ENCODE data around the gene MAP7D1.

GRCh38 chr1:36164361-36164760 is 8.4 kb downstream of the MAP7D1 start:
- TF ChIP-seq, protein P1, sequence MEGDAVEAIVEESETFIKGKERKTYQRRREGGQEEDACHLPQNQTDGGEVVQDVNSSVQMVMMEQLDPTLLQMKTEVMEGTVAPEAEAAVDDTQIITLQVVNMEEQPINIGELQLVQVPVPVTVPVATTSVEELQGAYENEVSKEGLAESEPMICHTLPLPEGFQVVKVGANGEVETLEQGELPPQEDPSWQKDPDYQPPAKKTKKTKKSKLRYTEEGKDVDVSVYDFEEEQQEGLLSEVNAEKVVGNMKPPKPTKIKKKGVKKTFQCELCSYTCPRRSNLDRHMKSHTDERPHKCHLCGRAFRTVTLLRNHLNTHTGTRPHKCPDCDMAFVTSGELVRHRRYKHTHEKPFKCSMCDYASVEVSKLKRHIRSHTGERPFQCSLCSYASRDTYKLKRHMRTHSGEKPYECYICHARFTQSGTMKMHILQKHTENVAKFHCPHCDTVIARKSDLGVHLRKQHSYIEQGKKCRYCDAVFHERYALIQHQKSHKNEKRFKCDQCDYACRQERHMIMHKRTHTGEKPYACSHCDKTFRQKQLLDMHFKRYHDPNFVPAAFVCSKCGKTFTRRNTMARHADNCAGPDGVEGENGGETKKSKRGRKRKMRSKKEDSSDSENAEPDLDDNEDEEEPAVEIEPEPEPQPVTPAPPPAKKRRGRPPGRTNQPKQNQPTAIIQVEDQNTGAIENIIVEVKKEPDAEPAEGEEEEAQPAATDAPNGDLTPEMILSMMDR (IDR thresholded peaks at IDR 0.05 in 4 of 5, conservative IDR thresholded peaks at IDR 0.05 in 1 of 5), result no peak
- TF ChIP-seq POLR2A (IDR thresholded peaks at IDR 0.05), result no peak
